H9 (cell line): ENCODE measurements around the gene FOXM1. TPM values are rescaled to one million over a fixed set of nuclear protein-coding genes. Genes with fewer than 3 reads are reported as not detected.

Experiments
- DNase-seq: peaks from one replicate; pipeline ENCODE4 v3.0.0-alpha.2; 2017
- H2AFZ ChIP-seq: one replicate; pipeline ENCODE4 v1.6.1; 2013; ENCODE audit warnings: mild to moderate bottlenecking, low read length, control low read depth, moderate library complexity
- H2AK5ac ChIP-seq: 2 replicates; pipeline ENCODE4 v1.6.1; 2013; ENCODE audit warnings: low read length, control low read depth, mixed read lengths; ENCODE audit not compliant: insufficient read length
- H2BK120ac ChIP-seq: one replicate; pipeline ENCODE4 v1.6.1; 2013; ENCODE audit warnings: low read depth, mild to moderate bottlenecking, low read length, control low read depth, inconsistent platforms; ENCODE audit not compliant: poor library complexity, severe bottlenecking
- H2BK12ac ChIP-seq: 2 replicates; pipeline ENCODE4 v1.6.1; 2013; ENCODE audit warnings: low read length, control low read depth, mixed read lengths, low read depth; ENCODE audit not compliant: insufficient read length
- H2BK15ac ChIP-seq: 2 replicates; pipeline ENCODE4 v1.6.1; 2013; ENCODE audit warnings: low read depth, low read length, control low read depth
- H2BK20ac ChIP-seq: one replicate; pipeline ENCODE4 v1.6.1; 2013; ENCODE audit warnings: low read depth, mild to moderate bottlenecking, low read length, control low read depth, inconsistent platforms; ENCODE audit not compliant: poor library complexity, severe bottlenecking
- H2BK5ac ChIP-seq: 2 replicates; pipeline ENCODE4 v1.6.1; 2013; ENCODE audit warnings: low read length, control low read depth, mixed read lengths; ENCODE audit not compliant: insufficient read length
- H3K14ac ChIP-seq: 2 replicates; pipeline ENCODE4 v1.6.1; 2013; ENCODE audit warnings: low read length, control low read depth; ENCODE audit not compliant: insufficient read depth
- H3K18ac ChIP-seq: 2 replicates; pipeline ENCODE4 v1.6.1; 2013; ENCODE audit warnings: low read depth, mild to moderate bottlenecking, mixed read lengths, low read length, control low read depth; ENCODE audit not compliant: insufficient read length
- H3K23ac ChIP-seq: 2 replicates; pipeline ENCODE4 v1.6.1; 2013; ENCODE audit warnings: low read length, control low read depth, mixed read lengths, low read depth; ENCODE audit not compliant: insufficient read length
- H3K23me2 ChIP-seq: 2 replicates; pipeline ENCODE4 v1.6.1; 2013; ENCODE audit warnings: low read depth, mild to moderate bottlenecking, mixed read lengths, low read length, control low read depth; ENCODE audit not compliant: insufficient read length, poor library complexity, severe bottlenecking
- H3K27ac ChIP-seq: 2 replicates; pipeline ENCODE4 v1.5.1; 2013; ENCODE audit warnings: low read length, control low read depth, mixed read lengths, low read depth; ENCODE audit not compliant: insufficient read length
- H3K27me3 ChIP-seq: 2 replicates; pipeline ENCODE4 v1.6.1; 2013; ENCODE audit warnings: low read length, control low read depth, inconsistent platforms; ENCODE audit not compliant: insufficient read depth
- H3K4ac ChIP-seq: 2 replicates; pipeline ENCODE4 v1.6.1; 2013; ENCODE audit warnings: low read depth, mild to moderate bottlenecking, control low read depth, inconsistent platforms, low read length, moderate library complexity
- H3K4me1 ChIP-seq: 2 replicates; pipeline ENCODE4 v1.6.1; 2013; ENCODE audit warnings: low read length, control low read depth, inconsistent platforms; ENCODE audit not compliant: insufficient read depth
- H3K4me2 ChIP-seq: 2 replicates; pipeline ENCODE4 v1.6.1; 2013; ENCODE audit warnings: low read length, control low read depth, mixed read lengths; ENCODE audit not compliant: insufficient read length, insufficient read depth
- H3K56ac ChIP-seq: 2 replicates; pipeline ENCODE4 v1.6.1; 2013; ENCODE audit warnings: low read depth, mild to moderate bottlenecking, mixed read lengths, low read length, control low read depth; ENCODE audit not compliant: insufficient read length
- H3K79me1 ChIP-seq: 2 replicates; pipeline ENCODE4 v1.6.1; 2013; ENCODE audit warnings: low read depth, mild to moderate bottlenecking, moderate library complexity, low read length, control low read depth, inconsistent platforms; ENCODE audit not compliant: insufficient read depth, poor library complexity, severe bottlenecking
- H3K79me2 ChIP-seq: 2 replicates; pipeline ENCODE4 v1.6.1; 2013; ENCODE audit warnings: low read length, control low read depth, inconsistent platforms; ENCODE audit not compliant: insufficient read depth
- H3K9ac ChIP-seq: 2 replicates; pipeline ENCODE4 v1.6.1; 2013; ENCODE audit warnings: low read length, control low read depth, mixed read lengths; ENCODE audit not compliant: insufficient read length; ENCODE audit errors: extremely low read depth
- H3K9me3 ChIP-seq: one replicate; pipeline ENCODE4 v1.6.1; 2013; ENCODE audit warnings: low read depth, low read length, inconsistent platforms; ENCODE audit not compliant: control insufficient read depth
- H3T11ph ChIP-seq: one replicate; pipeline ENCODE4 v1.6.1; 2013; ENCODE audit warnings: mild to moderate bottlenecking, low read length, control low read depth, inconsistent platforms
- H4K20me1 ChIP-seq: one replicate; pipeline ENCODE4 v1.6.1; 2013; ENCODE audit not compliant: control insufficient read depth, insufficient read length, insufficient read depth
- H4K5ac ChIP-seq: 2 replicates; pipeline ENCODE4 v1.6.1; 2013; ENCODE audit warnings: low read depth, mild to moderate bottlenecking, mixed read lengths, low read length, control low read depth; ENCODE audit not compliant: insufficient read length
- H4K8ac ChIP-seq: replicated peaks from 2 replicates; pipeline ENCODE4 v1.6.1; 2013; ENCODE audit warnings: low read length, control low read depth, mixed read lengths, low read depth; ENCODE audit not compliant: insufficient read length
- H4K91ac ChIP-seq: 2 replicates; pipeline ENCODE4 v1.6.1; 2013; ENCODE audit warnings: low read depth, mild to moderate bottlenecking, moderate library complexity, mixed read lengths, low read length, control low read depth; ENCODE audit not compliant: insufficient read length
- H3K27ac Mint-ChIP-seq, 3 experiments: 2 replicates in 2 of 3; 3 replicates in 1 of 3; pipeline ENCODE4 v1.8.0; 2020 to 2021; ENCODE audit warnings: mixed read lengths in 3 of 3, mild to moderate bottlenecking in 1 of 3, moderate library complexity in 1 of 3
- H3K27me3 Mint-ChIP-seq: 2 replicates; pipeline ENCODE4 v1.8.0; 2021; ENCODE audit warnings: low read depth, mild to moderate bottlenecking, moderate library complexity, mixed read lengths
- H3K36me3 Mint-ChIP-seq, 3 experiments: 2 replicates in 2 of 3; 3 replicates in 1 of 3; pipeline ENCODE4 v1.8.0; 2020 to 2021; ENCODE audit warnings: low read depth in 3 of 3, mixed read lengths in 3 of 3; ENCODE audit not compliant: insufficient read depth in 1 of 3
- H3K4me1 Mint-ChIP-seq, 2 experiments: 2 replicates each; pipeline ENCODE4 v1.8.0; 2020; ENCODE audit warnings: mixed read lengths in 2 of 2
- H3K4me3 Mint-ChIP-seq, 2 experiments: 2 replicates in 1 of 2; 3 replicates in 1 of 2; pipeline ENCODE4 v1.8.0; 2020 to 2021; ENCODE audit warnings: mild to moderate bottlenecking in 2 of 2, mixed read lengths in 2 of 2, moderate library complexity in 1 of 2
- H3K9me3 Mint-ChIP-seq, 2 experiments: 2 replicates in 1 of 2; 3 replicates in 1 of 2; pipeline ENCODE4 v1.8.0; 2020; ENCODE audit warnings: mild to moderate bottlenecking in 2 of 2, mixed read lengths in 2 of 2, moderate library complexity in 1 of 2
- WGBS: extraction: QIAGEN DNeasy Blood & Tissue Kit; methylation state at CpG from one replicate; pipeline ENCODE4 v1.1.7; 2013; ENCODE audit warnings: missing lambda C conversion rate, low lambda C conversion rate, mixed read lengths; ENCODE audit not compliant: insufficient read length; ENCODE audit errors: extremely low coverage; 5-methylcytosine and 5-hydroxymethylcytosine counted together
- total RNA-seq: library from RNA; stranded (reverse); gene quantifications from 2 replicates; pipeline ENCODE4 v1.2.1, GENCODE V29; 2021
- TF ChIP-seq, protein P1 (sequence below): fragments of 200-600 bp; sonication (generic); conservative IDR thresholded peaks from 3 replicates; pipeline ENCODE4 v1.8.0; 2021; ENCODE audit warnings: antibody characterized with exemption, mild to moderate bottlenecking

Gene FOXM1
- total RNA-seq, 1 experiment from 2014 or later = 109 TPM

DNA sequence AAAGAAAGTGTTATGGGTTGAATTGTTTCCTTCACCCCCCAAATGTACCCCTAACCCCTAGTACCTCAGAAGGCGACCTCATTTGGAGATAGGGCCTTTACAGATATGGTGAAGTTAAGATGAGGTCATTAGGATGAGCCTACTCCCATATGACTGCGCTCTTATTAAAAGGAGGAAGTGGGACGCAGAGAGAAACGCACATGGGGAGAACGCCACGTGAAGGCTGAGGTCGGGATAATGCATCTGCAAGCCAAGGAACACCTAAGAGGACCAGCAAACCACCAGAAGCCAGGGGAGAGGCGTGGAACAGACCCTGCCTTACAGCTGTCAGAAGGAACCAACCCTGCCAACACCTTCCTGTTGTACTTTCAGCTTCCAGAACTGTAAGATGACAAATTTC is 40.4 kb downstream of the FOXM1 start:
- Histone ChIP-seq H2AFZ (no peak overlapping the region), H3K14ac (no peak overlapping the region), H4K20me1 (no peaks in the 10 kb centered on the region), H3K23ac (no peak overlapping the region), H2BK5ac (no peak overlapping the region), H3K23me2 (no peaks in the 10 kb centered on the region), H3K9ac (no peak overlapping the region), H4K91ac (no peak overlapping the region), H3K79me1 (no peaks in the 10 kb centered on the region), H2BK15ac (no peak overlapping the region), H3K27me3 (no peaks in the 10 kb centered on the region), H3K79me2 (no peaks in the 10 kb centered on the region), H3K56ac (no peak overlapping the region), H4K5ac (no peak overlapping the region), H2BK120ac (no peak overlapping the region), H2BK12ac (no peak overlapping the region), H2AK5ac (no peak overlapping the region), H3T11ph (no peak overlapping the region), H3K9me3 (no peaks in the 10 kb centered on the region), H3K18ac (no peak overlapping the region), H3K27ac (no peak overlapping the region), H3K4ac (no peak overlapping the region), H4K8ac (no peak overlapping the region), H2BK20ac (no peak overlapping the region), H3K4me1 (no peaks in the 10 kb centered on the region), H3K4me2 (no peak overlapping the region)
- Mint-ChIP-seq H3K27me3 (no peaks in the 10 kb centered on the region), H3K27ac (no peak overlapping the region), H3K36me3 (peaks cover 1 to 18% (median 15%) of the 10 kb centered on the region in 3 experiments; a peak in 4 of 7 replicates), H3K4me3 (no peak overlapping the region), H3K4me1 (peaks cover 17 to 29% of the 10 kb centered on the region in 2 experiments), H3K9me3 (no peaks in the 10 kb centered on the region)
- WGBS = no CpG with 5 or more reads among the region's 8 CpGs
- no peak for DNase-seq
- TF ChIP-seq, protein P1, sequence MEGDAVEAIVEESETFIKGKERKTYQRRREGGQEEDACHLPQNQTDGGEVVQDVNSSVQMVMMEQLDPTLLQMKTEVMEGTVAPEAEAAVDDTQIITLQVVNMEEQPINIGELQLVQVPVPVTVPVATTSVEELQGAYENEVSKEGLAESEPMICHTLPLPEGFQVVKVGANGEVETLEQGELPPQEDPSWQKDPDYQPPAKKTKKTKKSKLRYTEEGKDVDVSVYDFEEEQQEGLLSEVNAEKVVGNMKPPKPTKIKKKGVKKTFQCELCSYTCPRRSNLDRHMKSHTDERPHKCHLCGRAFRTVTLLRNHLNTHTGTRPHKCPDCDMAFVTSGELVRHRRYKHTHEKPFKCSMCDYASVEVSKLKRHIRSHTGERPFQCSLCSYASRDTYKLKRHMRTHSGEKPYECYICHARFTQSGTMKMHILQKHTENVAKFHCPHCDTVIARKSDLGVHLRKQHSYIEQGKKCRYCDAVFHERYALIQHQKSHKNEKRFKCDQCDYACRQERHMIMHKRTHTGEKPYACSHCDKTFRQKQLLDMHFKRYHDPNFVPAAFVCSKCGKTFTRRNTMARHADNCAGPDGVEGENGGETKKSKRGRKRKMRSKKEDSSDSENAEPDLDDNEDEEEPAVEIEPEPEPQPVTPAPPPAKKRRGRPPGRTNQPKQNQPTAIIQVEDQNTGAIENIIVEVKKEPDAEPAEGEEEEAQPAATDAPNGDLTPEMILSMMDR = no peak
